WTC11 (cell line): ENCODE results near the gene IL10RA. TPM values are rescaled to one million over a fixed set of nuclear protein-coding genes. Genes with fewer than 3 reads are reported as not detected.

Experiments used
- ATAC-seq: fragments of 200-7000 bp; cut with Tn5 transposase; 2 replicates; pipeline ENCODE4 v1.10.0; 2021; ENCODE audit warnings: mild to moderate bottlenecking, moderate library complexity
- CTCF ChIA-PET: fragments of 300-600 bp; sonication (Branson Sonifier 250); formaldehyde crosslinking; loops from one replicate; lab custom pipeline; 2021; ENCODE audit warnings: antibody characterized with exemption; lab: Charles Lee
- POLR2A ChIA-PET: fragments of 350-600 bp; sonication (Branson Sonifier 250); formaldehyde crosslinking; loops from one replicate; lab custom pipeline; 2021; ENCODE audit warnings: antibody characterized with exemption; lab: Charles Lee
- DNase-seq: peaks from one replicate; pipeline ENCODE4 v3.0.0; 2021; ENCODE audit warnings: low spot score
- H3K27ac Mint-ChIP-seq: 2 replicates; pipeline ENCODE4 v1.8.0; 2021; ENCODE audit warnings: mixed read lengths
- H3K27me3 Mint-ChIP-seq: 2 replicates; pipeline ENCODE4 v1.8.0; 2021; ENCODE audit warnings: low read depth, mild to moderate bottlenecking, moderate library complexity, mixed read lengths
- H3K36me3 Mint-ChIP-seq: 2 replicates; pipeline ENCODE4 v1.8.0; 2021; ENCODE audit warnings: mixed read lengths
- H3K4me1 Mint-ChIP-seq: 2 replicates; pipeline ENCODE4 v1.8.0; 2022; ENCODE audit warnings: mixed read lengths
- H3K4me3 Mint-ChIP-seq: 2 replicates; pipeline ENCODE4 v1.8.0; 2021; ENCODE audit warnings: mild to moderate bottlenecking, moderate library complexity, mixed read lengths
- H3K9me3 Mint-ChIP-seq: 2 replicates; pipeline ENCODE4 v1.8.0; 2021; ENCODE audit warnings: mixed read lengths
- ARID4B ChIP-seq: sonication (generic); formaldehyde crosslinking; IDR thresholded peaks from 2 replicates; pipeline ENCODE4 v1.8.0; 2023; ENCODE audit warnings: missing genetic modification reagents, mild to moderate bottlenecking, borderline replicate concordance
- ATF2 ChIP-seq: sonication (generic); formaldehyde crosslinking; IDR thresholded peaks from 2 replicates; pipeline ENCODE4 v1.8.1; 2022; ENCODE audit warnings: low read depth, missing genetic modification reagents, borderline replicate concordance
- ATF6 ChIP-seq: sonication (generic); formaldehyde crosslinking; IDR thresholded peaks from 2 replicates; pipeline ENCODE4 v1.8.1; 2023; ENCODE audit warnings: mild to moderate bottlenecking, missing genetic modification reagents
- GRHL2 ChIP-seq: fragments of 250-450 bp; sonication (Bioruptor Pico); IDR thresholded peaks from 2 replicates; pipeline ENCODE4 v1.8.0; 2022; ENCODE audit warnings: mild to moderate bottlenecking, moderate library complexity; ENCODE audit not compliant: insufficient replicate concordance, severe bottlenecking
- HMGA2 ChIP-seq: fragments of 250-450 bp; sonication (Bioruptor Pico); IDR thresholded peaks from 2 replicates; pipeline ENCODE4 v1.4.0; 2021; ENCODE audit warnings: mild to moderate bottlenecking, moderate library complexity
- IRF2 ChIP-seq: sonication (generic); formaldehyde crosslinking; IDR thresholded peaks from 2 replicates; pipeline ENCODE4 v1.8.0; 2022; ENCODE audit warnings: low read depth, missing genetic modification reagents, borderline replicate concordance
- KAT7 ChIP-seq: sonication (generic); formaldehyde crosslinking; IDR thresholded peaks from 2 replicates; pipeline ENCODE4 v1.8.1; 2023; ENCODE audit warnings: missing genetic modification reagents, mild to moderate bottlenecking, borderline replicate concordance
- MYBL2 ChIP-seq: sonication (generic); formaldehyde crosslinking; IDR thresholded peaks from 2 replicates; pipeline ENCODE4 v1.8.1; 2023; ENCODE audit warnings: mild to moderate bottlenecking, moderate library complexity, missing genetic modification reagents
- NR1H2 ChIP-seq: sonication (generic); formaldehyde crosslinking; IDR thresholded peaks from 2 replicates; pipeline ENCODE4 v1.9.0; 2021; ENCODE audit warnings: mild to moderate bottlenecking, moderate library complexity, missing genetic modification reagents
- NR3C1 ChIP-seq: sonication (generic); formaldehyde crosslinking; conservative IDR thresholded peaks from 2 replicates; pipeline ENCODE4 v1.8.1; 2023; ENCODE audit warnings: low read depth, mild to moderate bottlenecking, missing genetic modification reagents
- SMAD4 ChIP-seq: sonication (generic); formaldehyde crosslinking; IDR thresholded peaks from 2 replicates; pipeline ENCODE4 v1.8.0; 2022; ENCODE audit warnings: mild to moderate bottlenecking, missing genetic modification reagents
- TCF7 ChIP-seq: sonication (generic); formaldehyde crosslinking; IDR thresholded peaks from 2 replicates; pipeline ENCODE4 v1.8.0; 2022; ENCODE audit warnings: mild to moderate bottlenecking, low read depth, missing genetic modification reagents, moderate library complexity
- TP53 ChIP-seq: sonication (generic); formaldehyde crosslinking; IDR thresholded peaks from 2 replicates; pipeline ENCODE4 v1.8.1; 2023; ENCODE audit warnings: mild to moderate bottlenecking, missing genetic modification reagents
- ZSCAN18 ChIP-seq: fragments of 250-450 bp; sonication (Bioruptor Pico); IDR thresholded peaks from 2 replicates; pipeline ENCODE4 v2.1.2; 2022; ENCODE audit warnings: mild to moderate bottlenecking, moderate library complexity
- total RNA-seq: library from RNA; stranded (reverse); gene quantifications from 3 replicates; pipeline ENCODE4 v1.2.3, GENCODE V29; 2021
- TF ChIP-seq, protein P1 (sequence below): sonication (generic); formaldehyde crosslinking; IDR thresholded peaks from 2 replicates; pipeline ENCODE4 v1.8.0; 2023; ENCODE audit warnings: mild to moderate bottlenecking, missing genetic modification reagents
- TF ChIP-seq, protein P2 (sequence below): fragments of 250-450 bp; sonication (Bioruptor Pico); IDR thresholded peaks from 2 replicates; pipeline ENCODE4 v1.9.0; 2021; ENCODE audit warnings: mild to moderate bottlenecking, borderline replicate concordance
- TF ChIP-seq, protein P3 (sequence below): sonication (generic); formaldehyde crosslinking; IDR thresholded peaks from 2 replicates; pipeline ENCODE4 v1.8.0; 2022; ENCODE audit warnings: mild to moderate bottlenecking, missing genetic modification reagents
- TF ChIP-seq, protein P4 (sequence below): sonication (generic); formaldehyde crosslinking; conservative IDR thresholded peaks from 2 replicates; pipeline ENCODE4 v1.8.1; 2022; ENCODE audit warnings: mild to moderate bottlenecking, missing genetic modification reagents
- TF ChIP-seq, protein P5 (sequence below): sonication (generic); formaldehyde crosslinking; IDR thresholded peaks from 2 replicates; pipeline ENCODE4 v1.8.0; 2022; ENCODE audit warnings: mild to moderate bottlenecking, missing genetic modification reagents

Gene IL10RA
- total RNA-seq, 1 experiment from 2014 or later = 0.74 TPM

GRCh38 chr11:117972044-117972443 is 14.2 kb upstream of the IL10RA start:
- H3K27me3 Mint-ChIP-seq = no peaks in the 10 kb centered on the region; the same call in 1 of the 2 replicates
- H3K27ac Mint-ChIP-seq = no peak overlapping the region
- CTCF ChIA-PET = interaction anchor here (2.2 kb wide), 1 partner anchor 82 kb away, joined by 6 read pairs; no protein-coding TSS in a partner anchor
- H3K4me1 Mint-ChIP-seq = no peaks in the 10 kb centered on the region
- no peaks in the 10 kb centered on the region for H3K9me3 Mint-ChIP-seq
- POLR2A ChIA-PET = no interaction called here
- no peak for DNase-seq
- no peaks in the 10 kb centered on the region for H3K36me3 Mint-ChIP-seq
- no peak for ATAC-seq
- no peak overlapping the region for H3K4me3 Mint-ChIP-seq
- TF ChIP-seq, protein P1, sequence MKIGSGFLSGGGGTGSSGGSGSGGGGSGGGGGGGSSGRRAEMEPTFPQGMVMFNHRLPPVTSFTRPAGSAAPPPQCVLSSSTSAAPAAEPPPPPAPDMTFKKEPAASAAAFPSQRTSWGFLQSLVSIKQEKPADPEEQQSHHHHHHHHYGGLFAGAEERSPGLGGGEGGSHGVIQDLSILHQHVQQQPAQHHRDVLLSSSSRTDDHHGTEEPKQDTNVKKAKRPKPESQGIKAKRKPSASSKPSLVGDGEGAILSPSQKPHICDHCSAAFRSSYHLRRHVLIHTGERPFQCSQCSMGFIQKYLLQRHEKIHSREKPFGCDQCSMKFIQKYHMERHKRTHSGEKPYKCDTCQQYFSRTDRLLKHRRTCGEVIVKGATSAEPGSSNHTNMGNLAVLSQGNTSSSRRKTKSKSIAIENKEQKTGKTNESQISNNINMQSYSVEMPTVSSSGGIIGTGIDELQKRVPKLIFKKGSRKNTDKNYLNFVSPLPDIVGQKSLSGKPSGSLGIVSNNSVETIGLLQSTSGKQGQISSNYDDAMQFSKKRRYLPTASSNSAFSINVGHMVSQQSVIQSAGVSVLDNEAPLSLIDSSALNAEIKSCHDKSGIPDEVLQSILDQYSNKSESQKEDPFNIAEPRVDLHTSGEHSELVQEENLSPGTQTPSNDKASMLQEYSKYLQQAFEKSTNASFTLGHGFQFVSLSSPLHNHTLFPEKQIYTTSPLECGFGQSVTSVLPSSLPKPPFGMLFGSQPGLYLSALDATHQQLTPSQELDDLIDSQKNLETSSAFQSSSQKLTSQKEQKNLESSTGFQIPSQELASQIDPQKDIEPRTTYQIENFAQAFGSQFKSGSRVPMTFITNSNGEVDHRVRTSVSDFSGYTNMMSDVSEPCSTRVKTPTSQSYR (CRISPR knock-in tag) = no peak
- TF ChIP-seq MYBL2 (CRISPR knock-in tag) = no peak
- TF ChIP-seq, protein P2, sequence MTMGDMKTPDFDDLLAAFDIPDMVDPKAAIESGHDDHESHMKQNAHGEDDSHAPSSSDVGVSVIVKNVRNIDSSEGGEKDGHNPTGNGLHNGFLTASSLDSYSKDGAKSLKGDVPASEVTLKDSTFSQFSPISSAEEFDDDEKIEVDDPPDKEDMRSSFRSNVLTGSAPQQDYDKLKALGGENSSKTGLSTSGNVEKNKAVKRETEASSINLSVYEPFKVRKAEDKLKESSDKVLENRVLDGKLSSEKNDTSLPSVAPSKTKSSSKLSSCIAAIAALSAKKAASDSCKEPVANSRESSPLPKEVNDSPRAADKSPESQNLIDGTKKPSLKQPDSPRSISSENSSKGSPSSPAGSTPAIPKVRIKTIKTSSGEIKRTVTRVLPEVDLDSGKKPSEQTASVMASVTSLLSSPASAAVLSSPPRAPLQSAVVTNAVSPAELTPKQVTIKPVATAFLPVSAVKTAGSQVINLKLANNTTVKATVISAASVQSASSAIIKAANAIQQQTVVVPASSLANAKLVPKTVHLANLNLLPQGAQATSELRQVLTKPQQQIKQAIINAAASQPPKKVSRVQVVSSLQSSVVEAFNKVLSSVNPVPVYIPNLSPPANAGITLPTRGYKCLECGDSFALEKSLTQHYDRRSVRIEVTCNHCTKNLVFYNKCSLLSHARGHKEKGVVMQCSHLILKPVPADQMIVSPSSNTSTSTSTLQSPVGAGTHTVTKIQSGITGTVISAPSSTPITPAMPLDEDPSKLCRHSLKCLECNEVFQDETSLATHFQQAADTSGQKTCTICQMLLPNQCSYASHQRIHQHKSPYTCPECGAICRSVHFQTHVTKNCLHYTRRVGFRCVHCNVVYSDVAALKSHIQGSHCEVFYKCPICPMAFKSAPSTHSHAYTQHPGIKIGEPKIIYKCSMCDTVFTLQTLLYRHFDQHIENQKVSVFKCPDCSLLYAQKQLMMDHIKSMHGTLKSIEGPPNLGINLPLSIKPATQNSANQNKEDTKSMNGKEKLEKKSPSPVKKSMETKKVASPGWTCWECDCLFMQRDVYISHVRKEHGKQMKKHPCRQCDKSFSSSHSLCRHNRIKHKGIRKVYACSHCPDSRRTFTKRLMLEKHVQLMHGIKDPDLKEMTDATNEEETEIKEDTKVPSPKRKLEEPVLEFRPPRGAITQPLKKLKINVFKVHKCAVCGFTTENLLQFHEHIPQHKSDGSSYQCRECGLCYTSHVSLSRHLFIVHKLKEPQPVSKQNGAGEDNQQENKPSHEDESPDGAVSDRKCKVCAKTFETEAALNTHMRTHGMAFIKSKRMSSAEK = no peak
- no peak for TF ChIP-seq TP53 (CRISPR knock-in tag)
- no peak for TF ChIP-seq HMGA2 (CRISPR knock-in tag)
- no peak for TF ChIP-seq ZSCAN18 (CRISPR knock-in tag)
- TF ChIP-seq ATF2 = no peak
- TF ChIP-seq SMAD4 (CRISPR knock-in tag) = no peak
- TF ChIP-seq, protein P3, sequence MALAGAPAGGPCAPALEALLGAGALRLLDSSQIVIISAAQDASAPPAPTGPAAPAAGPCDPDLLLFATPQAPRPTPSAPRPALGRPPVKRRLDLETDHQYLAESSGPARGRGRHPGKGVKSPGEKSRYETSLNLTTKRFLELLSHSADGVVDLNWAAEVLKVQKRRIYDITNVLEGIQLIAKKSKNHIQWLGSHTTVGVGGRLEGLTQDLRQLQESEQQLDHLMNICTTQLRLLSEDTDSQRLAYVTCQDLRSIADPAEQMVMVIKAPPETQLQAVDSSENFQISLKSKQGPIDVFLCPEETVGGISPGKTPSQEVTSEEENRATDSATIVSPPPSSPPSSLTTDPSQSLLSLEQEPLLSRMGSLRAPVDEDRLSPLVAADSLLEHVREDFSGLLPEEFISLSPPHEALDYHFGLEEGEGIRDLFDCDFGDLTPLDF (CRISPR knock-in tag) = no peak
- no peak for TF ChIP-seq KAT7 (CRISPR knock-in tag)
- TF ChIP-seq, protein P4, sequence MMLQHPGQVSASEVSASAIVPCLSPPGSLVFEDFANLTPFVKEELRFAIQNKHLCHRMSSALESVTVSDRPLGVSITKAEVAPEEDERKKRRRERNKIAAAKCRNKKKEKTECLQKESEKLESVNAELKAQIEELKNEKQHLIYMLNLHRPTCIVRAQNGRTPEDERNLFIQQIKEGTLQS = no peak
- no peak for TF ChIP-seq NR3C1 (CRISPR knock-in tag)
- TF ChIP-seq, protein P5, sequence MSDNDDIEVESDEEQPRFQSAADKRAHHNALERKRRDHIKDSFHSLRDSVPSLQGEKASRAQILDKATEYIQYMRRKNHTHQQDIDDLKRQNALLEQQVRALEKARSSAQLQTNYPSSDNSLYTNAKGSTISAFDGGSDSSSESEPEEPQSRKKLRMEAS (CRISPR knock-in tag) = no peak
- TF ChIP-seq GRHL2 = no peak
- no peak for TF ChIP-seq ARID4B (CRISPR knock-in tag)
- no peak for TF ChIP-seq IRF2 (CRISPR knock-in tag)
- TF ChIP-seq NR1H2 = no peak
- no peak for TF ChIP-seq ATF6
- no peak for TF ChIP-seq TCF7 (CRISPR knock-in tag)
